SK-N-SH treated with all-trans-retinoic acid at 6 μM for 48 hours (cell line): ENCODE results near the gene ZSWIM8.

Source experiments
- ATAC-seq: fragments of 200-7000 bp; cut with Tn5 transposase; 3 replicates; pipeline ENCODE4 v1.9.1; 2020; ENCODE audit warnings: mild to moderate bottlenecking, moderate library complexity
- ARNTL ChIP-seq: fragments of 450-650 bp; formaldehyde crosslinking; IDR thresholded peaks from 2 replicates; pipeline ENCODE4 v1.5.0; 2020; ENCODE audit warnings: low read depth, mild to moderate bottlenecking, moderate library complexity, borderline replicate concordance
- BACH2 ChIP-seq: fragments of 250-450 bp; sonication (Bioruptor Pico); IDR thresholded peaks from 2 replicates; pipeline ENCODE4 v1.9.0; 2021; ENCODE audit warnings: mild to moderate bottlenecking, borderline replicate concordance
- CSDC2 ChIP-seq: fragments of 250-450 bp; sonication (Bioruptor Pico); IDR thresholded peaks from 2 replicates; pipeline ENCODE4 v1.5.0; 2020; ENCODE audit warnings: mild to moderate bottlenecking, moderate library complexity
- ESRRG ChIP-seq: fragments of 250-450 bp; sonication (Bioruptor Pico); IDR thresholded peaks from 2 replicates; pipeline ENCODE4 v1.6.1; 2021; ENCODE audit warnings: mild to moderate bottlenecking
- GLIS3 ChIP-seq: fragments of 250-450 bp; sonication (Bioruptor Pico); IDR thresholded peaks from 2 replicates; pipeline ENCODE4 v1.5.0; 2020; ENCODE audit warnings: mild to moderate bottlenecking, moderate library complexity
- ISL1 ChIP-seq: fragments of 250-450 bp; sonication (Bioruptor Pico); IDR thresholded peaks from 2 replicates; pipeline ENCODE4 v2.1.2; 2022; ENCODE audit warnings: mild to moderate bottlenecking, moderate library complexity
- OSR1 ChIP-seq: fragments of 250-450 bp; sonication (Bioruptor Pico); IDR thresholded peaks from 2 replicates; pipeline ENCODE4 v1.8.0; 2022; ENCODE audit warnings: moderate library complexity, mild to moderate bottlenecking, inconsistent platforms
- PPARA ChIP-seq: fragments of 250-450 bp; sonication (Bioruptor Pico); IDR thresholded peaks from 2 replicates; pipeline ENCODE4 v1.5.0; 2020; ENCODE audit warnings: mild to moderate bottlenecking, borderline replicate concordance
- RARB ChIP-seq: fragments of 250-450 bp; sonication (Bioruptor Pico); IDR thresholded peaks from 2 replicates; pipeline ENCODE4 v1.8.0; 2021; ENCODE audit warnings: mild to moderate bottlenecking, moderate library complexity
- SNAI2 ChIP-seq: fragments of 250-450 bp; sonication (Bioruptor Pico); IDR thresholded peaks from 2 replicates; pipeline ENCODE4 v1.5.0; 2020; ENCODE audit warnings: mild to moderate bottlenecking, moderate library complexity
- TCF4 ChIP-seq: fragments of 250-450 bp; sonication (Bioruptor Pico); IDR thresholded peaks from 2 replicates; pipeline ENCODE4 v1.8.0; 2021; ENCODE audit warnings: mild to moderate bottlenecking, moderate library complexity, borderline replicate concordance
- TOX ChIP-seq: fragments of 250-450 bp; sonication (Bioruptor Pico); IDR thresholded peaks from 2 replicates; pipeline ENCODE4 v1.8.0; 2021; ENCODE audit warnings: mild to moderate bottlenecking, moderate library complexity, borderline replicate concordance
- ZC3H10 ChIP-seq: fragments of 250-450 bp; sonication (Bioruptor Pico); IDR thresholded peaks from 2 replicates; pipeline ENCODE4 v1.5.1; 2021; ENCODE audit warnings: mild to moderate bottlenecking, moderate library complexity
- ZFP3 ChIP-seq: fragments of 250-450 bp; sonication (Bioruptor Pico); IDR thresholded peaks from 2 replicates; pipeline ENCODE4 v1.5.0; 2020; ENCODE audit warnings: mild to moderate bottlenecking, moderate library complexity
- ZFP30 ChIP-seq: fragments of 450-650 bp; formaldehyde crosslinking; IDR thresholded peaks from 2 replicates; pipeline ENCODE4 v1.5.0; 2022; ENCODE audit warnings: mild to moderate bottlenecking, moderate library complexity
- ZNF565 ChIP-seq: fragments of 450-650 bp; formaldehyde crosslinking; conservative IDR thresholded peaks from 2 replicates; pipeline ENCODE4 v1.5.0; 2020; ENCODE audit warnings: low read depth, mild to moderate bottlenecking, moderate library complexity
- ZNF70 ChIP-seq: fragments of 450-650 bp; formaldehyde crosslinking; IDR thresholded peaks from 2 replicates; pipeline ENCODE4 v1.5.0; 2020; ENCODE audit warnings: mild to moderate bottlenecking, moderate library complexity
- ZNF8 ChIP-seq: fragments of 450-650 bp; formaldehyde crosslinking; IDR thresholded peaks from 2 replicates; pipeline ENCODE4 v1.5.0; 2020; ENCODE audit warnings: mild to moderate bottlenecking, moderate library complexity
- TF ChIP-seq, protein P1 (sequence below): fragments of 250-450 bp; sonication (Bioruptor Pico); IDR thresholded peaks from 2 replicates; pipeline ENCODE4 v1.8.0; 2021; ENCODE audit warnings: low read depth, mild to moderate bottlenecking, moderate library complexity, borderline replicate concordance
- TF ChIP-seq, protein P2 (sequence below): fragments of 250-450 bp; sonication (Bioruptor Pico); IDR thresholded peaks from 2 replicates; pipeline ENCODE4 v1.5.1; 2021; ENCODE audit warnings: mild to moderate bottlenecking, moderate library complexity
- TF ChIP-seq, protein P3 (sequence below): fragments of 250-450 bp; sonication (Bioruptor Pico); IDR thresholded peaks from 2 replicates; pipeline ENCODE4 v1.8.0; 2020; ENCODE audit warnings: mild to moderate bottlenecking, moderate library complexity, borderline replicate concordance
- TF ChIP-seq, protein P4 (sequence below): fragments of 250-450 bp; sonication (Bioruptor Pico); IDR thresholded peaks from 2 replicates; pipeline ENCODE4 v1.5.1; 2020; ENCODE audit warnings: low read depth, mild to moderate bottlenecking, moderate library complexity

The ZSWIM8 gene

DNA sequence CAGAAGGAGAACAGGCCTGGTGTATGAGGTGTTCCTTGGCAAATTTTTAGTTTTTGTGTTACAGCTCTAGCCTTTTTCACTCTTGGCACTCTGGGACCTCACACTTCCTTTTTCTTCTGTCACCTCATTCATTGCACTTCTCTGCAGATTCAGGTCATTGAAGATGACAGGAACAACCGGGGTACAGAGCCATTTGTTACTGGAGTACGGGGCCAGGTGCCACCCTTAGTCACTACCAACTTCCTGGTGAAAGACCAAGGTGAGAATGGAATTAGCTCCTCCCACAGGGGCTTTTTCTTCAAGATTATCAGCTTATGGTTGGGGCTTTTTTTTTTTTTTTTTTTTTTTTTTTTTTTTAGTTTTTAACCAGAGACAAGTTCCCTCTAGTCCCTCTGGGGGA is 22.1 kb upstream of the ZSWIM8 start:
- TF ChIP-seq ZC3H10 (CRISPR knock-in tag) (no peak), ISL1 (CRISPR knock-in tag) (no peak), GLIS3 (CRISPR knock-in tag) (no peak), TOX (CRISPR knock-in tag) (no peak)
- TF ChIP-seq, protein P1, sequence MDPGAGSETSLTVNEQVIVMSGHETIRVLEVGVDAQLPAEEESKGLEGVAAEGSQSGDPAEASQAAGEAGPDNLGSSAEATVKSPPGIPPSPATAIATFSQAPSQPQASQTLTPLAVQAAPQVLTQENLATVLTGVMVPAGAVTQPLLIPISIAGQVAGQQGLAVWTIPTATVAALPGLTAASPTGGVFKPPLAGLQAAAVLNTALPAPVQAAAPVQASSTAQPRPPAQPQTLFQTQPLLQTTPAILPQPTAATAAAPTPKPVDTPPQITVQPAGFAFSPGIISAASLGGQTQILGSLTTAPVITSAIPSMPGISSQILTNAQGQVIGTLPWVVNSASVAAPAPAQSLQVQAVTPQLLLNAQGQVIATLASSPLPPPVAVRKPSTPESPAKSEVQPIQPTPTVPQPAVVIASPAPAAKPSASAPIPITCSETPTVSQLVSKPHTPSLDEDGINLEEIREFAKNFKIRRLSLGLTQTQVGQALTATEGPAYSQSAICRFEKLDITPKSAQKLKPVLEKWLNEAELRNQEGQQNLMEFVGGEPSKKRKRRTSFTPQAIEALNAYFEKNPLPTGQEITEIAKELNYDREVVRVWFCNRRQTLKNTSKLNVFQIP, result no peak
- TF ChIP-seq, protein P2, sequence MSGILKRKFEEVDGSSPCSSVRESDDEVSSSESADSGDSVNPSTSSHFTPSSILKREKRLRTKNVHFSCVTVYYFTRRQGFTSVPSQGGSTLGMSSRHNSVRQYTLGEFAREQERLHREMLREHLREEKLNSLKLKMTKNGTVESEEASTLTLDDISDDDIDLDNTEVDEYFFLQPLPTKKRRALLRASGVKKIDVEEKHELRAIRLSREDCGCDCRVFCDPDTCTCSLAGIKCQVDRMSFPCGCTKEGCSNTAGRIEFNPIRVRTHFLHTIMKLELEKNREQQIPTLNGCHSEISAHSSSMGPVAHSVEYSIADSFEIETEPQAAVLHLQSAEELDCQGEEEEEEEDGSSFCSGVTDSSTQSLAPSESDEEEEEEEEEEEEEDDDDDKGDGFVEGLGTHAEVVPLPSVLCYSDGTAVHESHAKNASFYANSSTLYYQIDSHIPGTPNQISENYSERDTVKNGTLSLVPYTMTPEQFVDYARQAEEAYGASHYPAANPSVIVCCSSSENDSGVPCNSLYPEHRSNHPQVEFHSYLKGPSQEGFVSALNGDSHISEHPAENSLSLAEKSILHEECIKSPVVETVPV (CRISPR knock-in tag), result no peak
- no peak for ATAC-seq

DNA sequence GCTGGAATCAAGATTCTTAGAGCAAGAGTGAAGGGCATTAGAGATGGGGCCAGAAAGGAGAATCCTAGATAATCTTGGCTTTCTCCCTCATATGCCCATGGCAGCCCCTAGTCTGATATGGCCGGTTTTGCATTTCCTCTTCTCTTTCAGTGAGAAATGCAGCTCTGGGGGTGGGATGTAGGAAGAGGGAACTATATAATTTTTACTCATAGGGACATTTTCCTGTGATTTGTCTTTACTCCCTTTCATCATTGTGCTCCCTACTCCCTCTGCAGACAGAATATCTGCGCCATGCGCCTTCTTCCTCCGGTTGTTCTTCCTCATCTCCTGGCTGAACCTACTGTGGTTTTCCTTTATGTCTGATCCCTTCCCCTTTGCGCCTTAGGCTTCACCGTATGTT is 20.3 kb upstream of the ZSWIM8 start:
- no peak for ATAC-seq
- TF ChIP-seq BACH2, result no peak
- TF ChIP-seq SNAI2 (CRISPR knock-in tag), result no peak
- TF ChIP-seq PPARA (CRISPR knock-in tag), result no peak
- TF ChIP-seq ZNF565 (CRISPR knock-in tag), result no peak
- no peak for TF ChIP-seq ZFP3 (CRISPR knock-in tag)
- TF ChIP-seq ZNF70 (CRISPR knock-in tag), result no peak
- TF ChIP-seq GLIS3 (CRISPR knock-in tag), result no peak
- TF ChIP-seq ZFP30 (CRISPR knock-in tag), result no peak
- no peak for TF ChIP-seq TCF4

DNA sequence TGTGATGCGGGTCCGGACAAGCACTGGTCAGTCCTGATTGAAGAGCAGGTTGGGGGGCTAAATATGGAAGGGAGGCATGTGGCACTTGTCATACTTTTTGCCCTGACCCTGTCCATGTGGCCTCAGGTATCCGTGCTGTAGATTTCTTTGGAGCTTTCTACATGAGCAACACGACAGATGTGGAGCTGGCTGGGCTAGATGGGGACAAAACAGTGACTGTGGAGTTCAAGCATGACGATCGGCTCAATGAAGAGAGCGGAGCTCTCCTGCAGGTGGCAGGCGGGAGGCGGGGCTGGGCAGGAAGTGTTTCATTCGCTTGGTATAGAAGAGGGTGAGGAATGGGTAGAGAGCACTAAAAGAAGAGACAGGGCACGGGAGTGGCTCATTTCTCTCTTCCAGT is 16.5 kb upstream of the ZSWIM8 start:
- ATAC-seq, result no peak
- no peak for TF ChIP-seq SNAI2 (CRISPR knock-in tag)
- no peak for TF ChIP-seq PPARA (CRISPR knock-in tag)
- TF ChIP-seq, protein P1, result no peak
- TF ChIP-seq GLIS3 (CRISPR knock-in tag), result no peak
- TF ChIP-seq, protein P3, sequence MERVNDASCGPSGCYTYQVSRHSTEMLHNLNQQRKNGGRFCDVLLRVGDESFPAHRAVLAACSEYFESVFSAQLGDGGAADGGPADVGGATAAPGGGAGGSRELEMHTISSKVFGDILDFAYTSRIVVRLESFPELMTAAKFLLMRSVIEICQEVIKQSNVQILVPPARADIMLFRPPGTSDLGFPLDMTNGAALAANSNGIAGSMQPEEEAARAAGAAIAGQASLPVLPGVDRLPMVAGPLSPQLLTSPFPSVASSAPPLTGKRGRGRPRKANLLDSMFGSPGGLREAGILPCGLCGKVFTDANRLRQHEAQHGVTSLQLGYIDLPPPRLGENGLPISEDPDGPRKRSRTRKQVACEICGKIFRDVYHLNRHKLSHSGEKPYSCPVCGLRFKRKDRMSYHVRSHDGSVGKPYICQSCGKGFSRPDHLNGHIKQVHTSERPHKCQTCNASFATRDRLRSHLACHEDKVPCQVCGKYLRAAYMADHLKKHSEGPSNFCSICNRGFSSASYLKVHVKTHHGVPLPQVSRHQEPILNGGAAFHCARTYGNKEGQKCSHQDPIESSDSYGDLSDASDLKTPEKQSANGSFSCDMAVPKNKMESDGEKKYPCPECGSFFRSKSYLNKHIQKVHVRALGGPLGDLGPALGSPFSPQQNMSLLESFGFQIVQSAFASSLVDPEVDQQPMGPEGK (CRISPR knock-in tag), result no peak
- no peak for TF ChIP-seq ZNF70 (CRISPR knock-in tag)
- TF ChIP-seq RARB (CRISPR knock-in tag), result no peak
- no peak for TF ChIP-seq ZNF8 (CRISPR knock-in tag)
- TF ChIP-seq, all 23 proteins: peak for 0

DNA sequence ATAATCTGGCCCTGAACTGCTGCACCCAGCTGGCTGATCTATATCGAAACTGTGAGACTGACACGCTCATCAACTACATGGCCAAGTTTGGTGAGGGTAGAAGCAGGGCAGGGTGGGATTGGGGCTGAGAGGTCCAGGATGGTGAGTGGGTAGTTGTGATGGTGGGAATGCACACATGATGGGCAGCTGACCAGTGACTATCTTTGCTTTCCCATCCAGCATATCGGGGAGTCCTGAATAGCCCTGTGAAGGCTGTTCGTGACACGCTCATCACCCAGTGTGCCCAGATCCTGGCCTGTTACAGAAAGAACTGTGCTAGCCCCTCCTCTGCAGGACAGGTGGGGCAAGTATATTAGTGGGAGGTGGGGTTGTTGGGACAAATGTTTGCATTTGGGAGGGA is 16.0 kb upstream of the ZSWIM8 start:
- ATAC-seq, result no peak
- TF ChIP-seq ESRRG, result no peak
- TF ChIP-seq ZFP30 (CRISPR knock-in tag), result no peak
- no peak for TF ChIP-seq ZNF565 (CRISPR knock-in tag)
- TF ChIP-seq, protein P4, sequence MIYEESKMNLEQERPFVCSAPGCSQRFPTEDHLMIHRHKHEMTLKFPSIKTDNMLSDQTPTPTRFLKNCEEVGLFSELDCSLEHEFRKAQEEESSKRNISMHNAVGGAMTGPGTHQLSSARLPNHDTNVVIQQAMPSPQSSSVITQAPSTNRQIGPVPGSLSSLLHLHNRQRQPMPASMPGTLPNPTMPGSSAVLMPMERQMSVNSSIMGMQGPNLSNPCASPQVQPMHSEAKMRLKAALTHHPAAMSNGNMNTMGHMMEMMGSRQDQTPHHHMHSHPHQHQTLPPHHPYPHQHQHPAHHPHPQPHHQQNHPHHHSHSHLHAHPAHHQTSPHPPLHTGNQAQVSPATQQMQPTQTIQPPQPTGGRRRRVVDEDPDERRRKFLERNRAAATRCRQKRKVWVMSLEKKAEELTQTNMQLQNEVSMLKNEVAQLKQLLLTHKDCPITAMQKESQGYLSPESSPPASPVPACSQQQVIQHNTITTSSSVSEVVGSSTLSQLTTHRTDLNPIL (CRISPR knock-in tag), result no peak
- TF ChIP-seq GLIS3 (CRISPR knock-in tag), result no peak
- no peak for TF ChIP-seq ISL1 (CRISPR knock-in tag)
- TF ChIP-seq, protein P1, result no peak
- no peak for TF ChIP-seq ZNF8 (CRISPR knock-in tag)
- TF ChIP-seq SNAI2 (CRISPR knock-in tag), result no peak
- no peak for TF ChIP-seq ARNTL (CRISPR knock-in tag)
- TF ChIP-seq, protein P3 (CRISPR knock-in tag), result no peak
- no peak for TF ChIP-seq CSDC2
- TF ChIP-seq BACH2, result no peak
- no peak for TF ChIP-seq OSR1 (CRISPR knock-in tag)
- no peak for TF ChIP-seq TCF4
- no peak for TF ChIP-seq ZFP3 (CRISPR knock-in tag)
- no peak for TF ChIP-seq RARB (CRISPR knock-in tag)
